HepG2 (cell line): Measurements from ENCODE around the gene MTIF3.

ENCODE experiments used
- ETS1 ChIP-seq: sonication (generic); formaldehyde crosslinking; IDR thresholded peaks from 2 replicates; pipeline ENCODE4 v1.4.0; 2020; ENCODE audit warnings: missing genetic modification reagents
- FOXP4 ChIP-seq: sonication (generic); formaldehyde crosslinking; IDR thresholded peaks from 2 replicates; pipeline ENCODE4 v1.4.0; 2020; ENCODE audit warnings: missing genetic modification reagents
- SYNCRIP ChIP-seq: fragments of 200-400 bp; formaldehyde crosslinking; IDR thresholded peaks from 2 replicates; pipeline ENCODE4 v1.6.1; 2018; ENCODE audit warnings: mild to moderate bottlenecking, low read depth, low read length; ENCODE audit not compliant: insufficient read depth

- no peak for TF ChIP-seq SYNCRIP
- no peak for TF ChIP-seq ETS1 (CRISPR knock-in tag)
- no peak for TF ChIP-seq FOXP4
Observed at GRCh38 chr13:27466513-27466912, 16.1 kb upstream of the MTIF3 start.
